Testis (tissue), 3 donors: ENCODE results near the gene GATAD2B. TPM values are rescaled to one million over a fixed set of nuclear protein-coding genes. Genes with fewer than 3 reads are reported as not detected.

Experiments
- DNase-seq: peaks from one replicate; pipeline ENCODE4 v3.0.0-alpha.2; 2019
- H3K27ac ChIP-seq, 2 donors: fragments of 200-600 bp; sonication (generic); one replicate each; pipeline ENCODE4 v1.5.1; 2019
- H3K27me3 ChIP-seq: fragments of 200-600 bp; sonication (generic); one replicate; pipeline ENCODE4 v1.5.1; 2019
- H3K36me3 ChIP-seq: fragments of 200-600 bp; sonication (generic); one replicate; pipeline ENCODE4 v1.5.1; 2017; ENCODE audit warnings: low read depth; ENCODE audit errors: missing control alignments
- H3K4me1 ChIP-seq: fragments of 200-600 bp; sonication (generic); one replicate; pipeline ENCODE4 v1.5.1; 2019
- H3K4me3 ChIP-seq, 2 donors: fragments of 200-600 bp; sonication (generic); one replicate each; pipeline ENCODE4 v1.5.1; 2017 to 2019
- H3K9me3 ChIP-seq: fragments of 200-600 bp; sonication (generic); one replicate; pipeline ENCODE4 v1.5.1; 2017
- POLR2A ChIP-seq: fragments of 450-650 bp; IDR thresholded peaks from one replicate; pipeline ENCODE4 v1.6.1; 2017; ENCODE audit warnings: antibody characterized with exemption, mild to moderate bottlenecking, moderate library complexity
- WGBS, 2 donors: methylation state at CpG; one replicate each; pipeline ENCODE4 v1.1.5; 2018; 5-methylcytosine and 5-hydroxymethylcytosine counted together
- intact Hi-C: fragments of 100-400 bp; cut with DNase I; formaldehyde crosslinking; loops from one replicate; pipeline ENCODE4 v1.15.1; 2023; ENCODE audit warnings: low total_unique reads
- polyA plus RNA-seq: library from polyadenylated mRNA; stranded (reverse); fragments of 350-450 nt; fragmentation: Illumina TruSeq; extraction: RNeasy Lipid Tissue Mini Kit (QIAGEN cat#74804); gene quantifications from one replicate; pipeline ENCODE4 v1.2.3, GENCODE V29; 2014; ENCODE audit warnings: low read depth, low replicate concordance; ENCODE audit not compliant: insufficient read depth
- total RNA-seq, 2 donors: library from RNA; depleted of rRNA; stranded (reverse); fragments of >200 nt; gene quantifications; one replicate each; pipeline ENCODE4 v1.2.3, GENCODE V29; 2016
- TF ChIP-seq, protein P1 (sequence below), 3 experiments: fragments of 450-650 bp in 2 of 3; fragments of 200-600 bp in 1 of 3; sonication (generic) in 1 of 3; IDR thresholded peaks; one replicate each; pipeline ENCODE4 v1.5.1; 2016 to 2019; ENCODE audit warnings: antibody characterized with exemption in 3 of 3, mild to moderate bottlenecking in 2 of 3, moderate library complexity in 1 of 3

GATAD2B gene
- total and polyA plus RNA-seq, 3 donors from 2014 or later = 26.5 to 37.4 (median 32.1) TPM

DNA sequence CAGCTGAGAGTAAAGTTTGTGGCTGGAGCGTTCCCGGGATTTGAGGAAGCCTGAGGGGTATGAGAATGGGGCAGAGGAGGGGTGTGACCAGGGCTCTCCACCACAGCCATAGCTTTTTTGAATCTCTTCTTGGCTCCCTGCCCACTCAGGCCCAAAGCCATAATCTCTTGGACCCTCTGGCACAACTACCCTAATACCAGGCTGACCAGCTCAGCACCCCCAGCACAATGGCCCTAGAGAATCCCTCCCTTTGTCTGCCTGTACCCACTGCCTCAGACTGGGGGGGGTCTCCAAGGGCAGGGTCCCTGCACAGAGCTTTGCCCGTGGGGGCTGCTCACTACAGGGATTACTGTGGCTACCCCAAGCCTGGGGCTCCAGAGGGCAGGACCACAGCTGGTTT is 16.2 kb upstream of the GATAD2B start:
- no peak for DNase-seq
- intact Hi-C loops = no loop called here
- H3K36me3 ChIP-seq = no peaks in the 10 kb centered on the region
- H3K27me3 ChIP-seq = no peaks in the 10 kb centered on the region
- TF ChIP-seq, protein P1, sequence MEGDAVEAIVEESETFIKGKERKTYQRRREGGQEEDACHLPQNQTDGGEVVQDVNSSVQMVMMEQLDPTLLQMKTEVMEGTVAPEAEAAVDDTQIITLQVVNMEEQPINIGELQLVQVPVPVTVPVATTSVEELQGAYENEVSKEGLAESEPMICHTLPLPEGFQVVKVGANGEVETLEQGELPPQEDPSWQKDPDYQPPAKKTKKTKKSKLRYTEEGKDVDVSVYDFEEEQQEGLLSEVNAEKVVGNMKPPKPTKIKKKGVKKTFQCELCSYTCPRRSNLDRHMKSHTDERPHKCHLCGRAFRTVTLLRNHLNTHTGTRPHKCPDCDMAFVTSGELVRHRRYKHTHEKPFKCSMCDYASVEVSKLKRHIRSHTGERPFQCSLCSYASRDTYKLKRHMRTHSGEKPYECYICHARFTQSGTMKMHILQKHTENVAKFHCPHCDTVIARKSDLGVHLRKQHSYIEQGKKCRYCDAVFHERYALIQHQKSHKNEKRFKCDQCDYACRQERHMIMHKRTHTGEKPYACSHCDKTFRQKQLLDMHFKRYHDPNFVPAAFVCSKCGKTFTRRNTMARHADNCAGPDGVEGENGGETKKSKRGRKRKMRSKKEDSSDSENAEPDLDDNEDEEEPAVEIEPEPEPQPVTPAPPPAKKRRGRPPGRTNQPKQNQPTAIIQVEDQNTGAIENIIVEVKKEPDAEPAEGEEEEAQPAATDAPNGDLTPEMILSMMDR (IDR thresholded peaks at IDR 0.05) = no peak
- no peak for TF ChIP-seq POLR2A
- no peak overlapping the region for H3K4me3 ChIP-seq
- no peaks in the 10 kb centered on the region for H3K4me1 ChIP-seq
- 74 to 89% methylated on average over 2 to 3 of the region's 3 CpGs for WGBS, 2 donors
- no peak overlapping the region for H3K27ac ChIP-seq
- H3K9me3 ChIP-seq = no peaks in the 10 kb centered on the region

DNA sequence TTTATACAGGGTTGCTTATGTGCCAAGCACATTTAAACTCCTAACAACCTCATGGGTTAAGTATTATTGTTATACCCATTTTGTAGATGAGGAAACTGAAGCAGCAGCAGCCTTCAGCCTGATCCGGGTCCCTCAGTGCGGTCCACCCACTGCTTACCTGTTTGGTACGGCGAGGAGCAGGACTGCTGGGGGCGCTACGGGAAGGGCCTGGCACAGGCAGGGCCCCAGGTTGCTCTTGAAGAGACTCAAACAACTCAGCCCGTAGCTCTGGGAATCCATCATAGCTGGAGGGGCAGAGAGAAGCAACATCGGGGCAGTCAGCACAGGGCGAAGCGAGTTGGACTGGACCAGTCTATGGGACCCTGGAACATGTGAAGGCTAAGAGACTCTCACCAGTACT is 14.6 kb upstream of the GATAD2B start:
- WGBS, 2 donors = 94 to 96% methylated on average over 10 of the region's 10 CpGs
- intact Hi-C loops = no loop called here
- Histone ChIP-seq H3K27ac (no peak overlapping the region), H3K36me3 (no peaks in the 10 kb centered on the region), H3K9me3 (no peaks in the 10 kb centered on the region), H3K4me1 (no peaks in the 10 kb centered on the region), H3K4me3 (no peak overlapping the region), H3K27me3 (no peaks in the 10 kb centered on the region)
- DNase-seq = no peak
- TF ChIP-seq POLR2A = no peak
- TF ChIP-seq, protein P1 (IDR thresholded peaks at IDR 0.05) = no peak

DNA sequence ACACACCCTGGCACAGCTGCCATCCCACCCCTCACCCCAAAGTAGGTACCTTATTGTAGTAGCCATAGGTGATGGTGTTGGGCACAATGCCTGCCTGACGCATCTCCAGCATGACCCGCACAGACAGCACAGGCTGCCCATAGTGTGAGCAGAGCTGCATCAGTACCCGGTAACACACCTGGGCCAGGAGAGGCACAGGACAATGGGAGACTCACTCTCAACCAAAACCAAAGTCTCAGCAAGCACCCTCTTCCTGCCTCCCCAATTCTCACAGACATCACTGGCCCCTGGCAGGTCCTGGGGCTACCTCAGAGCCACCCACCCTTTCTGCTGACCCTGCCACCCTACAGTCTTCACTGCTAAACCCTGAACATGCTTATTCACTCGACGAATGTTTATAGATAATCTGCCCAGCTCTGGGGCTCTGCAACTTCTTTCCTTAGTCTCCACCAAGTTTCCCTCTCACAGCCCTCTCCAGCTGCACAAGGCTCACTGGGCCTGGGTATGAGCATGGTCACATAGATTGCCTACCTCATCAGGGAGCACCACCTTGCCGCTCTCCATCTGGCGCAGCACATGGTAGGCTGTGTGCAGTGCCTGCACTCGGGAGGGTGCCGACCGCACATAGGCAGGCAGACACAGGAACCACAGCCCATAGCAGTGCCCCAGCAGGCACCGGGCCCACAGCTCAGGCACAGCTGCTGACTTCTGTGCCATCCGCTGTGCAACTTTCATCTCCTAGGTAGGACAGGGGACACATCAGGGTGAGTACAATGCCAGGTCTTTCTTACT is 13.4 kb upstream of the GATAD2B start:
- Histone ChIP-seq H3K4me3 (no peak overlapping the region), H3K4me1 (no peaks in the 10 kb centered on the region), H3K27me3 (no peaks in the 10 kb centered on the region), H3K27ac (no peak overlapping the region), H3K9me3 (no peaks in the 10 kb centered on the region), H3K36me3 (no peaks in the 10 kb centered on the region)
- no peak for DNase-seq
- intact Hi-C loops = no loop called here
- no peak for TF ChIP-seq POLR2A
- TF ChIP-seq, protein P1 (IDR thresholded peaks at IDR 0.05) = no peak
- 95 to 96% methylated on average over 10 to 12 of the region's 12 CpGs for WGBS, 2 donors

DNA sequence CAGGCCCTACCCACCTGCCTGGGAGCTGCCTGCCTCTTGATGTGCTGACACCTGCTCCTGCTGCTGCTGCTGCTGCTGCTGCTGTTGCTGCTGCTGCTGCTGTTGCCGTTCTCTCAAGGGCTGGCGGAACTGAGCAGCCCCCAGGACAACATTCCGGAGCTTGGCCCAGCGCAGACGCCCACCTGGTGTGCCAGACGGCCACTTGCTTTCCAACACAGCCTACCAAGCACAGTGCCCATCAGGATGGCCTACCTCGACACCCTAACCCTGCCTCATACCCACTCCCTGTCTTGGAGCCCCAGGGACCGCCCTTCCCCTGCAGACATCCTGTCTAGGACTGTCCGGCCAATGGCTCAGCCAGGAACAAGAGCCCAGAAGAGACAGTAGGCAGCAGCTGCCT is 12.0 kb upstream of the GATAD2B start:
- H3K4me1 ChIP-seq = no peaks in the 10 kb centered on the region
- no peaks in the 10 kb centered on the region for H3K36me3 ChIP-seq
- no peak overlapping the region for H3K27ac ChIP-seq
- H3K27me3 ChIP-seq = no peaks in the 10 kb centered on the region
- WGBS, 2 donors = 95% methylated on average over 8 to 9 of the region's 9 CpGs
- no peak for TF ChIP-seq POLR2A
- TF ChIP-seq, protein P1 (IDR thresholded peaks at IDR 0.05) = no peak
- no peak for DNase-seq
- H3K9me3 ChIP-seq = no peaks in the 10 kb centered on the region
- intact Hi-C loops = no loop called here
- no peak overlapping the region for H3K4me3 ChIP-seq

DNA sequence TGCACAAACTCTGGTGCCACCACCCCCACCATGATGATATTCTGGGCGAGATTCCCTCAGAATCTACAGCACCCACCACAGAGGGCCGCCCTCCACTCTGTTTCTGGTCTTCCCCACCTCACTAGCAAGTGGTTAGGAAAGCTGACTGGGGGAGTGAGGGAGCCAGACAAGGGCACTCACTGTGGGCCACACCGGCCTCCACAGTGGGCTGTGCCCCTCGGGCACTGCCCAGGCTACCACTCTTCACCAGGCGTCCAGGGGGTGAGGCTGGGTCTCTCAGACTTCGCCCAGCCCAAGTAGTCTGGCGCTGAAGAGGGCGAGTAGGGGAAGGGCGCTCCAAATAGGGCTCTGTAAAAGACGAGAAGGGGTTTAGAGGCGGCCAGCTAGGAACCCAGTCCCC is 11.2 kb upstream of the GATAD2B start:
- WGBS, 2 donors = 95 to 96% methylated on average over 10 to 11 of the region's 11 CpGs
- Histone ChIP-seq H3K9me3 (no peaks in the 10 kb centered on the region), H3K4me1 (no peaks in the 10 kb centered on the region), H3K4me3 (no peak overlapping the region), H3K36me3 (no peaks in the 10 kb centered on the region), H3K27me3 (no peaks in the 10 kb centered on the region), H3K27ac (no peak overlapping the region)
- no peak for DNase-seq
- intact Hi-C loops = no loop called here
- TF ChIP-seq, protein P1 (IDR thresholded peaks at IDR 0.05) = no peak
- no peak for TF ChIP-seq POLR2A
